ENCODE results near the gene NATD1. TPM values are rescaled to one million over a fixed set of nuclear protein-coding genes. Genes with fewer than 3 reads are reported as not detected.
A peak's percentile ranks its signal among the peaks of the same experiment; 100 is the strongest.

The NATD1 gene
- polyA plus RNA-seq, 1 of the 3 experiments (the other 2 are of a cell fraction): 3.9 TPM

GRCh38 chr17:21276264-21276588, 23.0 kb upstream of the NATD1 start:
- no peak for DNase-seq
- Histone ChIP-seq H3K79me2 (ENCODE audit: insufficient read depth) (no peaks in the 10 kb centered on the region), H3K9me3 (no peaks in the 10 kb centered on the region), H3K36me3 (replicated peaks in 1 of 2; ENCODE audit: control insufficient read depth in 1 of 2, insufficient read depth in 2 of 2, low read length in 1 of 2) (no peaks in the 10 kb centered on the region), H4K20me1 (ENCODE audit: insufficient read depth) (no peaks in the 10 kb centered on the region), H3K4me3 (ENCODE audit: low read depth in 2 of 2, low read length in 1 of 2) (peak overlapping the region; percentile 54 to 63), H3K27me3 (ENCODE audit: insufficient read depth) (no peaks in the 10 kb centered on the region), H3K27ac (ENCODE audit: low read depth in 2 of 2, low read length in 1 of 2) (no peak overlapping the region), H3K9me2 (no peaks in the 10 kb centered on the region), H2AFZ (ENCODE audit: low read depth) (peak overlapping the region; percentile 88; the same call in 1 of the 2 replicates), H3K4me2 (peak overlapping the region; percentile 85), H3K9ac (no peak overlapping the region), H3F3A (replicated peaks; ENCODE audit: insufficient read depth) (peaks cover 4% of the 10 kb centered on the region), H3K4me1 (ENCODE audit: control insufficient read depth in 1 of 2, insufficient read depth in 2 of 2, low read depth in 1 of 2, low read length in 1 of 2) (peaks cover 6 to 14% of the 10 kb centered on the region in 2 experiments; a peak in 2 of 4 replicates)
- no peak for TF ChIP-seq YY1 (IDR thresholded peaks at IDR 0.05; ENCODE audit: low read depth)
- no peak for TF ChIP-seq RFX5 (IDR thresholded peaks at IDR 0.05; ENCODE audit: low read length)
- no peak for TF ChIP-seq SIN3A (IDR thresholded peaks at IDR 0.05; ENCODE audit: borderline replicate concordance, low read depth, low read length)
- TF ChIP-seq, protein P1, sequence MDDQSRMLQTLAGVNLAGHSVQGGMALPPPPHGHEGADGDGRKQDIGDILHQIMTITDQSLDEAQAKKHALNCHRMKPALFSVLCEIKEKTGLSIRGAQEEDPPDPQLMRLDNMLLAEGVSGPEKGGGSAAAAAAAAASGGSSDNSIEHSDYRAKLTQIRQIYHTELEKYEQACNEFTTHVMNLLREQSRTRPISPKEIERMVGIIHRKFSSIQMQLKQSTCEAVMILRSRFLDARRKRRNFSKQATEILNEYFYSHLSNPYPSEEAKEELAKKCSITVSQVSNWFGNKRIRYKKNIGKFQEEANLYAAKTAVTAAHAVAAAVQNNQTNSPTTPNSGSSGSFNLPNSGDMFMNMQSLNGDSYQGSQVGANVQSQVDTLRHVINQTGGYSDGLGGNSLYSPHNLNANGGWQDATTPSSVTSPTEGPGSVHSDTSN (IDR thresholded peaks at IDR 0.05): no peak
- TF ChIP-seq FOSL2 (IDR thresholded peaks at IDR 0.05; ENCODE audit: borderline replicate concordance, low read depth): no peak
- TF ChIP-seq MAX (IDR thresholded peaks at IDR 0.05; ENCODE audit: low read depth): no peak
- TF ChIP-seq GABPA (IDR thresholded peaks at IDR 0.05; ENCODE audit: low read depth): no peak
- no peak for TF ChIP-seq USF2 (IDR thresholded peaks at IDR 0.05; ENCODE audit: borderline replicate concordance, low read depth, low read length)
- no peak for TF ChIP-seq EZH2phosphoT487 (IDR thresholded peaks at IDR 0.05; ENCODE audit: borderline replicate concordance, low read depth)
- TF ChIP-seq FOXM1 (IDR thresholded peaks at IDR 0.05; ENCODE audit: low read depth): no peak
- no peak for TF ChIP-seq TEAD4 (IDR thresholded peaks at IDR 0.05; ENCODE audit: borderline replicate concordance, insufficient read depth)
- no peak for TF ChIP-seq GATA2 (CRISPR knock-in tag; IDR thresholded peaks at IDR 0.05)
- WGBS (ENCODE audit: low lambda C conversion rate): 53% methylated on average over 16 of the region's 17 CpGs
- ChIA-PET CTCF (interaction anchor here (0.6 to 9.0 kb wide), 10 partner anchors 11 to 271 kb away, joined by 3 to 91 read pairs (median 4); partner anchors contain the start of gene DHRS7B), POLR2A (interaction anchor here (1.3 to 1.6 kb wide), 2 partner anchors 13 to 62 kb away, joined by 4 read pairs; partner anchors contain the start of gene TMEM11)

DNA sequence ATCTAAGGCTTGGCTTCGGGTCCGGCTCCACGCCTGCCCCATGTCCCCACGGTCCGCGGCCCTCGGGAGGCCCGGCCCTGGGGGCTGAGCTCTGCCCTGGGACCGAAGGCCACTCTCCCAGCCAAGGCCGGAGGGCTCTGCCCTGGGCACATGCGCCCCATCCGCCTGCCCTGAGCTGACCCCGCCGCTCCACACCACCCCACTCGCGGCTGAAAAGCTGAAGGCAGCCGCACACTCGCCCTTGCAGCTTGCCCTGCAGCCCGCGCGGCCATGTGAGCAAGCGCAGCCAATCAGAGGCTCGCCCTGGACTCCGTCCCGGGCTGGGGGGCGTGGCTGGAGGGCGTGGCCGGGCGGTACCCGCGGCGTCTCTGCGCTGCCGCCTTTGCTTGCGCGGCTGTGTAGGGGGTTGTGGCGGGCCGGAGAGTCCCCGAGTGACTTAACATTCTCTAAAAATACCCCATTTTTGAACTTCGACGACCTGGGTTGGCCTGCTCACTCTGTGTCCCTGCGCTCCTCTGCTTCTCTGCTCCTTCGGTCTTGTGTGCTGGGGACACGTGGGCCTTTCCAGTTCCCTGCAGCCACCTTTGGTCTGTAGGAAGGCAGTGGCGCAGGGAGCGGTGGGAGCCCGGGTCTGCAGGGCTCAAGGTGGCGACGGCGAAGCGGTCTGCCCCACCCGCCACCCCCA, 22.5 kb upstream of the NATD1 start:
- Histone ChIP-seq H3K9ac (peak overlapping the region; percentile 56), H3K27ac (ENCODE audit: low read depth in 2 of 2, low read length in 1 of 2) (peak overlapping the region in 1 of 2 experiments; percentile 36; a peak in 1 of 4 replicates), H3K79me2 (ENCODE audit: insufficient read depth) (no peaks in the 10 kb centered on the region), H4K20me1 (ENCODE audit: insufficient read depth) (no peaks in the 10 kb centered on the region), H3K4me3 (ENCODE audit: low read depth in 2 of 2, low read length in 1 of 2) (peak overlapping the region; percentile 54 to 63), H3K9me3 (no peaks in the 10 kb centered on the region), H3K4me1 (ENCODE audit: control insufficient read depth in 1 of 2, insufficient read depth in 2 of 2, low read depth in 1 of 2, low read length in 1 of 2) (peaks cover 6 to 14% of the 10 kb centered on the region in 2 experiments; a peak in 2 of 4 replicates), H2AFZ (ENCODE audit: low read depth) (peak overlapping the region; percentile 93), H3K4me2 (peak overlapping the region; percentile 85), H3F3A (replicated peaks; ENCODE audit: insufficient read depth) (no peaks in the 10 kb centered on the region), H3K9me2 (no peaks in the 10 kb centered on the region), H3K36me3 (replicated peaks in 1 of 2; ENCODE audit: control insufficient read depth in 1 of 2, insufficient read depth in 2 of 2, low read length in 1 of 2) (no peaks in the 10 kb centered on the region), H3K27me3 (ENCODE audit: insufficient read depth) (no peaks in the 10 kb centered on the region)
- peak; percentile 97 for DNase-seq
- ChIA-PET CTCF (interaction anchor here (0.6 to 9.0 kb wide), 9 partner anchors 11 to 271 kb away, joined by 3 to 91 read pairs (median 4); partner anchors contain the start of gene DHRS7B), POLR2A (interaction anchor here (1.3 to 1.6 kb wide), 2 partner anchors 12 to 62 kb away, joined by 4 read pairs; partner anchors contain the start of gene TMEM11)
- under 1% methylated on average over 35 of the region's 52 CpGs for WGBS (ENCODE audit: low lambda C conversion rate)
- TF ChIP-seq TCF12 (IDR thresholded peaks at IDR 0.05) (no peak), FOXM1 (IDR thresholded peaks at IDR 0.05; ENCODE audit: low read depth) (no peak), REST (IDR thresholded peaks at IDR 0.05; ENCODE audit: low read depth, low read length) (no peak), MXI1 (IDR thresholded peaks at IDR 0.05; ENCODE audit: low read depth, low read length) (peak; percentile 78), FOXJ3 (CRISPR knock-in tag; IDR thresholded peaks at IDR 0.05) (no peak), USF2 (IDR thresholded peaks at IDR 0.05; ENCODE audit: borderline replicate concordance, low read depth, low read length) (peak; percentile 81), GABPA (IDR thresholded peaks at IDR 0.05; ENCODE audit: low read depth) (no peak), NRF1 (IDR thresholded peaks at IDR 0.05; ENCODE audit: low read depth, low read length) (0 out of 2 replicates have a peak, but pooled peaks have one; percentile 12)

Measured in SK-N-SH (cell line).